ENCODE data around the gene NDUFV3. TPM values are rescaled to one million over a fixed set of nuclear protein-coding genes. Genes with fewer than 3 reads are reported as not detected.

The NDUFV3 gene
- total and polyA plus RNA-seq, 3 experiments from 2014 or later: 20.3 to 36.8 (median 36.6) TPM

GRCh38 chr21:42913476-42913875, 20.4 kb downstream of the NDUFV3 start:
- ChIA-PET POLR2A (no interaction called here), CTCF (no interaction called here)
- no peaks in the 10 kb centered on the region for H3K4me1 Mint-ChIP-seq

GRCh38 chr21:42918291-42918690, 25.2 kb downstream of the NDUFV3 start:
- CTCF ChIA-PET: no interaction called here
- DNase-seq: no peak
- no peaks in the 10 kb centered on the region for H3K9me3 ChIP-seq (ENCODE audit: low read length)

More at GRCh38 chr21:42913476-42913875, 20.4 kb downstream of the NDUFV3 start:
- Mint-ChIP-seq H3K36me3 (peaks cover 0 to 38% (median 4%) of the 10 kb centered on the region in 3 donors), H3K27ac (peak overlapping the region in 1 of 8 donors; percentile 54), H3K4me3 (no peak overlapping the region), H3K9me3 (no peaks in the 10 kb centered on the region), H3K27me3 (no peaks in the 10 kb centered on the region)
- Histone ChIP-seq H3K9me3 (ENCODE audit: low read length) (no peaks in the 10 kb centered on the region), H3K36me3 (ENCODE audit: insufficient read depth, low read length) (peaks cover 9% of the 10 kb centered on the region), H3K4me3 (ENCODE audit: low read length) (no peak overlapping the region), H3K27ac (ENCODE audit: low read depth, low read length) (no peak overlapping the region), H3K4me1 (ENCODE audit: insufficient read depth, low read length) (no peaks in the 10 kb centered on the region), H3K27me3 (ENCODE audit: insufficient read depth, low read length, poor library complexity, severe bottlenecking) (no peaks in the 10 kb centered on the region)
- DNase-seq: no peak

GRCh38 chr21:42921927-42922326, 28.8 kb downstream of the NDUFV3 start:
- H3K9me3 Mint-ChIP-seq: no peaks in the 10 kb centered on the region
- H3K4me1 Mint-ChIP-seq: peaks cover 11 to 15% (median 13%) of the 10 kb centered on the region in 3 donors
- CTCF ChIA-PET: no interaction called here
- Histone ChIP-seq H3K4me3 (ENCODE audit: low read length) (no peak overlapping the region), H3K27ac (ENCODE audit: low read depth, low read length) (no peak overlapping the region), H3K27me3 (ENCODE audit: insufficient read depth, low read length, poor library complexity, severe bottlenecking) (no peaks in the 10 kb centered on the region), H3K9me3 (ENCODE audit: low read length) (no peaks in the 10 kb centered on the region), H3K36me3 (ENCODE audit: insufficient read depth, low read length) (no peaks in the 10 kb centered on the region), H3K4me1 (ENCODE audit: insufficient read depth, low read length) (peaks cover 15% of the 10 kb centered on the region)
- no peak overlapping the region for H3K27ac Mint-ChIP-seq
- H3K36me3 Mint-ChIP-seq: no peaks in the 10 kb centered on the region
- H3K27me3 Mint-ChIP-seq: no peaks in the 10 kb centered on the region
- H3K4me3 Mint-ChIP-seq: no peak overlapping the region
- no peak for DNase-seq
- POLR2A ChIA-PET: no interaction called here

More at GRCh38 chr21:42918291-42918690, 25.2 kb downstream of the NDUFV3 start:
- H3K36me3 ChIP-seq (ENCODE audit: insufficient read depth, low read length): no peaks in the 10 kb centered on the region
- no peak overlapping the region for H3K27ac ChIP-seq (ENCODE audit: low read depth, low read length)
- peaks cover 1% of the 10 kb centered on the region for H3K4me1 ChIP-seq (ENCODE audit: insufficient read depth, low read length)
- no peaks in the 10 kb centered on the region for H3K27me3 Mint-ChIP-seq
- no peak overlapping the region for H3K4me3 Mint-ChIP-seq
- peaks cover 0 to under 1% (median 0%) of the 10 kb centered on the region in 3 donors for H3K36me3 Mint-ChIP-seq
- no peak overlapping the region for H3K27ac Mint-ChIP-seq
- H3K4me3 ChIP-seq (ENCODE audit: low read length): no peak overlapping the region
- H3K9me3 Mint-ChIP-seq: no peaks in the 10 kb centered on the region
- H3K4me1 Mint-ChIP-seq: peaks cover under 1 to 2% (median under 1%) of the 10 kb centered on the region in 3 donors
- H3K27me3 ChIP-seq (ENCODE audit: insufficient read depth, low read length, poor library complexity, severe bottlenecking): no peaks in the 10 kb centered on the region
- POLR2A ChIA-PET: no interaction called here

GRCh38 chr21:42922918-42923317, 29.8 kb downstream of the NDUFV3 start:
- CTCF ChIA-PET: no interaction called here
- H3K27ac ChIP-seq (ENCODE audit: low read depth, low read length): no peak overlapping the region
- H3K9me3 ChIP-seq (ENCODE audit: low read length): no peaks in the 10 kb centered on the region
- Mint-ChIP-seq H3K27me3 (no peaks in the 10 kb centered on the region), H3K36me3 (no peaks in the 10 kb centered on the region), H3K9me3 (no peaks in the 10 kb centered on the region), H3K4me3 (no peak overlapping the region), H3K4me1 (peaks cover 11 to 15% (median 13%) of the 10 kb centered on the region in 3 donors), H3K27ac (no peak overlapping the region)
- POLR2A ChIA-PET: no interaction called here
- H3K36me3 ChIP-seq (ENCODE audit: insufficient read depth, low read length): no peaks in the 10 kb centered on the region
- H3K27me3 ChIP-seq (ENCODE audit: insufficient read depth, low read length, poor library complexity, severe bottlenecking): no peaks in the 10 kb centered on the region
- peaks cover 15% of the 10 kb centered on the region for H3K4me1 ChIP-seq (ENCODE audit: insufficient read depth, low read length)
- DNase-seq: no peak
- no peak overlapping the region for H3K4me3 ChIP-seq (ENCODE audit: low read length)

GRCh38 chr21:42923553-42924432, 30.7 kb downstream of the NDUFV3 start:
- Histone ChIP-seq H3K9me3 (ENCODE audit: low read length) (no peaks in the 10 kb centered on the region), H3K4me3 (ENCODE audit: low read length) (no peak overlapping the region), H3K4me1 (ENCODE audit: insufficient read depth, low read length) (peaks cover 15% of the 10 kb centered on the region), H3K27me3 (ENCODE audit: insufficient read depth, low read length, poor library complexity, severe bottlenecking) (no peaks in the 10 kb centered on the region), H3K27ac (ENCODE audit: low read depth, low read length) (no peak overlapping the region), H3K36me3 (ENCODE audit: insufficient read depth, low read length) (no peaks in the 10 kb centered on the region)
- Mint-ChIP-seq H3K9me3 (no peaks in the 10 kb centered on the region), H3K4me1 (peaks cover 11 to 15% (median 13%) of the 10 kb centered on the region in 3 donors), H3K4me3 (peak overlapping the region in 2 of 7 donors; percentile 28 to 61), H3K36me3 (no peaks in the 10 kb centered on the region), H3K27ac (peak overlapping the region in 5 of 8 donors; percentile 25 to 95 (median 77)), H3K27me3 (no peaks in the 10 kb centered on the region)
- CTCF ChIA-PET: no interaction called here
- POLR2A ChIA-PET: no interaction called here
- DNase-seq: peak; percentile 12 to 76 (median 59)

- Mint-ChIP-seq H3K9me3 (no peaks in the 10 kb centered on the region), H3K4me3 (no peak overlapping the region), H3K27me3 (no peaks in the 10 kb centered on the region), H3K36me3 (no peaks in the 10 kb centered on the region), H3K4me1 (peaks cover 11 to 15% (median 13%) of the 10 kb centered on the region in 3 donors), H3K27ac (peak overlapping the region in 3 of 8 donors; percentile 61 to 95 (median 85))
- ChIA-PET CTCF (no interaction called here), POLR2A (interaction anchor here (0.6 kb wide), 1 partner anchor 50 kb away, joined by 3 read pairs; no protein-coding TSS in a partner anchor)
- Histone ChIP-seq H3K4me1 (ENCODE audit: insufficient read depth, low read length) (peaks cover 15% of the 10 kb centered on the region), H3K27me3 (ENCODE audit: insufficient read depth, low read length, poor library complexity, severe bottlenecking) (no peaks in the 10 kb centered on the region), H3K4me3 (ENCODE audit: low read length) (no peak overlapping the region), H3K27ac (ENCODE audit: low read depth, low read length) (no peak overlapping the region), H3K36me3 (ENCODE audit: insufficient read depth, low read length) (no peaks in the 10 kb centered on the region), H3K9me3 (ENCODE audit: low read length) (no peaks in the 10 kb centered on the region)
- no peak for DNase-seq
Measured at GRCh38 chr21:42924433-42924751, 31.3 kb downstream of the NDUFV3 start.

- no peaks in the 10 kb centered on the region for H3K9me3 Mint-ChIP-seq
- no peaks in the 10 kb centered on the region for H3K27me3 Mint-ChIP-seq
- POLR2A ChIA-PET: interaction anchor here (0.6 kb wide), 1 partner anchor 49 kb away, joined by 3 read pairs; no protein-coding TSS in a partner anchor
- H3K4me3 Mint-ChIP-seq: no peak within 1 kb of the TSS
- Histone ChIP-seq H3K27me3 (ENCODE audit: insufficient read depth, low read length, poor library complexity, severe bottlenecking) (no peaks in the 10 kb centered on the region), H3K27ac (ENCODE audit: low read depth, low read length) (no peak within 1 kb of the TSS), H3K9me3 (ENCODE audit: low read length) (no peaks in the 10 kb centered on the region), H3K4me3 (ENCODE audit: low read length) (no peak within 1 kb of the TSS), H3K4me1 (ENCODE audit: insufficient read depth, low read length) (peaks cover 15% of the 10 kb centered on the region), H3K36me3 (ENCODE audit: insufficient read depth, low read length) (no peaks in the 10 kb centered on the region)
- peak within 1 kb of the TSS in 3 of 8 donors; percentile 40 to 95 (median 61) for H3K27ac Mint-ChIP-seq
- H3K36me3 Mint-ChIP-seq: no peaks in the 10 kb centered on the region
- CTCF ChIA-PET: no interaction called here
- peak in 1 of 5 donors; percentile 28 for DNase-seq
- peaks cover 11 to 15% (median 13%) of the 10 kb centered on the region in 3 donors for H3K4me1 Mint-ChIP-seq
Measured at GRCh38 chr21:42925114-42925926, 32.2 kb downstream of the NDUFV3 start, which contains the start of gene ERVH48-1. ERVH48-1 (minus strand) TSS chr21:42925630; CDS start chr21:42919006, 6,624 bp downstream.
